ENCODE measurements around the gene SRL.

The SRL gene

GRCh38 chr16:4200781-4201137 lies 41.1 kb downstream of the SRL start:
- in situ Hi-C loops (cut with HindIII; ENCODE audit: low pct_ligation_motif_present, low sequenced_read_pairs) = no loop called here
- Histone ChIP-seq H3K27ac (no peak overlapping the region), H3K27me3 (replicated peaks) (no peaks in the 10 kb centered on the region), H3K4me3 (ENCODE audit: low read depth, low read length) (no peak overlapping the region), H3K36me3 (replicated peaks) (no peaks in the 10 kb centered on the region)
- DNase-seq = no peak
- no peak for TF ChIP-seq CTCF (IDR thresholded peaks at IDR 0.05; ENCODE audit: low read depth, low read length, missing control alignments)

DNA sequence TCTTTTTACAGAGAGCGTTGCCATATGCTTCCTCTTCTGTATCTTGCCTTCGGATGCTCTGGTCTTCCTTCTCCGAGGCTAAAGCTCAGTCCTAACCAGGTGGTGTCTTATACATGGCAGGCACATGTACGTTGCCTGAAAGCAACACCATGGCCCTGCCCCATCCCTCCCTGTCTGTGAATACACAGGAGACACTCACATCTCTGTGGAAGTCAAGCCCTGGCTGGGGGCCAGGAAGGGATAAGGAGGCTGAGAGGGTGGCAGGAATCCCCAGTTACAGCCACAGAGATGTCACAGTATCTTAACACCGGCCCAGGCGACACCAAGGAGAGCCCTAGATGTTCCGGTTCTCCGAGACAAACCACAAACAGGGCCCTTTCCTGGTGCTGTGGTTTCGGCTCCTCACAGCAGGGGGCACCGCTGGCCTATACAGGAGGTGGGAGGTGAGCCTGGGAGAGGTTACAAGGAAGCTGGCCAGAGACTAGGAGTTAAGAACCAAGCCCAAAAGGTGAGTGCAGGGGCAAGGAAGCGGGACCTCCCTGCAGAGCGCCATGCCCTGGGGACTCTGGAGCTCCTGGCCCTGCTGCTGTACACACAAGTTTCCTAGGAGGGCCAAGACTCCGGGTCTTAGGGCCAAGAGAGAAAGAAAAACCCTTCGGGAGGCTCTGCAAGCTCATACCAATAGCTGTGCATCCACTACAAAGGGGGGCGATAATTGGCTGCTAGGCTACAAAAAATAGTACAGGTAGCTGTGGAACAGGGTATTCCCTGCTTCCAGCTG lies 41.7 kb downstream of the SRL start:
- Histone ChIP-seq H3K27ac (no peak overlapping the region), H3K36me3 (replicated peaks) (no peaks in the 10 kb centered on the region)
- peak; percentile 49 for DNase-seq

GRCh38 chr16:4198816-4199215 lies 43.1 kb downstream of the SRL start:
- no peak overlapping the region for H3K27ac ChIP-seq
- no peaks in the 10 kb centered on the region for H3K36me3 ChIP-seq (replicated peaks)
- no peak overlapping the region for H3K4me3 ChIP-seq (ENCODE audit: low read depth, low read length)
- in situ Hi-C loops (cut with HindIII; ENCODE audit: low pct_ligation_motif_present, low sequenced_read_pairs) = no loop called here
- TF ChIP-seq CTCF (IDR thresholded peaks at IDR 0.05; ENCODE audit: low read depth, low read length, missing control alignments) = no peak
- H3K27me3 ChIP-seq (replicated peaks) = no peaks in the 10 kb centered on the region
- DNase-seq = no peak

More for the DNA sequence above, 41.7 kb downstream of the SRL start:
- in situ Hi-C loops (cut with HindIII; ENCODE audit: low pct_ligation_motif_present, low sequenced_read_pairs) = no loop called here
- Histone ChIP-seq H3K27me3 (replicated peaks) (no peaks in the 10 kb centered on the region), H3K4me3 (ENCODE audit: low read depth, low read length) (no peak overlapping the region)
- TF ChIP-seq CTCF (IDR thresholded peaks at IDR 0.05; ENCODE audit: low read depth, low read length, missing control alignments) = peak; percentile 86

DNA sequence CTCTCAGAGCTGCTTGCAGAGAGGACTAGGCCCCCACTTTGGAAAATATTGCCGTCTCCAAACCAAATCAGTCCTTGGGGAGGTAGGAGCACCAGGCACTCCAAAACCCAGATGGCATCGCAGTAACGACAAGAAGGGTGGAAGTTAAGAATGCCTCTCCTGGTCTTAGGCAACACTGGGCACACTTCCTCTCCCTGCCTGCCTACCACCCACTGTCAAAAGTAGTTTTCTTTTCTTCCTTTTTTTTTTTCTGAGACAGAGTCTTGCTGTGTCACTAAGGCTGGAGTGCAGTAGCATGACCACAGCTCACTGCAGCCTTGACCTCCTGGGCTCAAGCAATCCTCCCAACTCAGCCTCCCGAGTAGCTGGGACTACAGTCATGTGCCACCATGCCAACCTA lies 47.2 kb downstream of the SRL start:
- no peaks in the 10 kb centered on the region for H3K36me3 ChIP-seq (replicated peaks)
- TF ChIP-seq CTCF (IDR thresholded peaks at IDR 0.05; ENCODE audit: low read depth, low read length, missing control alignments) = no peak
- H3K27ac ChIP-seq = no peak overlapping the region
- H3K27me3 ChIP-seq (replicated peaks) = no peaks in the 10 kb centered on the region
- DNase-seq = no peak
- H3K4me3 ChIP-seq (ENCODE audit: low read depth, low read length) = no peak overlapping the region
- in situ Hi-C loops (cut with HindIII; ENCODE audit: low pct_ligation_motif_present, low sequenced_read_pairs) = no loop called here

DNA sequence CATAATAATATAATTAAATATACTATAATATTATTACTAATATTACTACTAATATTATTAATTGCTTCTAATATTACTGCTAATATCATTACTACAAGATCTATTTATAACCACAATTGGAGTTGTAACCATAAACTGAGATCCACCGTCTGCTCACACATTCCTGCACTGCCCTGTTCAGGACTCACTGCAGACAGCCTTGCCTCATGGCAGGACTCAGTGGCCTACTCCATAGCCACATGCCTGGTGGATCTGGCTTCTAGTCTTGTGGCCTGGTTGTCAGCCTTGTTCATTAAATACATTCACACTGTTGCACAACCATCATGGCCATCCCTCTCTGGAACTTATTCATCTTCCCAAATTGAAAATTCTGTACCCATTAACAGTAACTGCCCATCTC lies 48.0 kb downstream of the SRL start:
- DNase-seq = no peak
- no peaks in the 10 kb centered on the region for H3K36me3 ChIP-seq (replicated peaks)
- TF ChIP-seq CTCF (IDR thresholded peaks at IDR 0.05; ENCODE audit: low read depth, low read length, missing control alignments) = no peak
- no peak overlapping the region for H3K4me3 ChIP-seq (ENCODE audit: low read depth, low read length)
- no peak overlapping the region for H3K27ac ChIP-seq
- H3K27me3 ChIP-seq (replicated peaks) = no peaks in the 10 kb centered on the region
- in situ Hi-C loops (cut with HindIII; ENCODE audit: low pct_ligation_motif_present, low sequenced_read_pairs) = no loop called here

DNA sequence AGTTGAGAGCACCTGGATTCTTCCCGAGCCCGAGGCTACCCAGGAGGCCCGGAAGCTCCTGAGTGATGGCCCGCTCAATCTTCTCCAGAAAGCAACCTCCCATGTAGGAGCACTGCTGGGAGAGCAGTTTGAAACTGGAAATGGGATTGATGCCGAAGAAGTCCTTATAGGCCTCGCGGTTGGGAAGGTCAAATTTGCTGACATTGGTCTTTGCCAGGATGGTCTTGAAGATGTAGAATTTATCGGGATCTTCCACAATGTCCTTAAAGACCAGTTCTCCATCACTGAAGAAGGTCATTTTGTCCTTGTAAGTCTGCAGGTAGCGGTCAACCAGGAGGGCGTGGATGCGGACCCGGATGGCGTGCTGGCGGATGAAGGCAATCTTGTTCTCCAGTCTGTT lies 49.7 kb downstream of the SRL start:
- no peak for DNase-seq
- no peak for TF ChIP-seq CTCF (IDR thresholded peaks at IDR 0.05; ENCODE audit: low read depth, low read length, missing control alignments)
- H3K27ac ChIP-seq = no peak overlapping the region
- no peaks in the 10 kb centered on the region for H3K36me3 ChIP-seq (replicated peaks)
- H3K27me3 ChIP-seq (replicated peaks) = no peaks in the 10 kb centered on the region
- no peak overlapping the region for H3K4me3 ChIP-seq (ENCODE audit: low read depth, low read length)
- in situ Hi-C loops (cut with HindIII; ENCODE audit: low pct_ligation_motif_present, low sequenced_read_pairs) = no loop called here
